A204.1 (cell line): Measurements from ENCODE around the gene RPRD2.
"Not testable (repeated sequence)": the region's sequence is repeated elsewhere in the genome, so short reads cannot be mapped to it uniquely, and the experiment has no call there.

Experiments used
- FAIRE-seq: peaks from 2 replicates; lab custom pipeline; 2012; peaks lifted over from hg19 to GRCh38; lab: Jason Lieb, UNC

Gene RPRD2

GRCh38 chr1:150363426-150364230 lies at the start of gene RPRD2:
Gene RPRD2, plus strand, starts transcription at chr1:150364147. Its CDS starts 568 bp downstream, at chr1:150364715.
- FAIRE-seq: peak; percentile 98

GRCh38 chr1:150314691-150315090 lies 49.3 kb upstream of the RPRD2 start:
- not testable (repeated sequence) for FAIRE-seq

- FAIRE-seq: no peak
Measured at GRCh38 chr1:150320667-150320978, 43.3 kb upstream of the RPRD2 start.

GRCh38 chr1:150321826-150322166 lies 42.2 kb upstream of the RPRD2 start:
- FAIRE-seq: no peak

GRCh38 chr1:150322310-150322709 lies 41.6 kb upstream of the RPRD2 start:
- no peak for FAIRE-seq

- FAIRE-seq: no peak
Measured at GRCh38 chr1:150332651-150333290, 31.2 kb upstream of the RPRD2 start.

GRCh38 chr1:150346316-150346715 lies 17.6 kb upstream of the RPRD2 start:
- FAIRE-seq: no peak

GRCh38 chr1:150352866-150353265 lies 11.1 kb upstream of the RPRD2 start:
- FAIRE-seq: no peak

- FAIRE-seq: no peak
Measured at GRCh38 chr1:150362721-150363425, 1.1 kb upstream of the RPRD2 start.

GRCh38 chr1:150364231-150365003 lies 470 bp downstream of the RPRD2 start:
- no peak for FAIRE-seq

- FAIRE-seq: no peak
Measured at GRCh38 chr1:150365941-150366340, 2.0 kb downstream of the RPRD2 start.

GRCh38 chr1:150366416-150367296 lies 2.7 kb downstream of the RPRD2 start:
- FAIRE-seq: no peak

GRCh38 chr1:150371110-150371509 lies 7.2 kb downstream of the RPRD2 start:
- no peak for FAIRE-seq

- FAIRE-seq: no peak
Measured at GRCh38 chr1:150372580-150372979, 8.6 kb downstream of the RPRD2 start.

- FAIRE-seq: no peak
Measured at GRCh38 chr1:150376110-150376509, 12.2 kb downstream of the RPRD2 start.

GRCh38 chr1:150383631-150384324 lies 19.8 kb downstream of the RPRD2 start:
- FAIRE-seq: no peak

- FAIRE-seq: no peak
Measured at GRCh38 chr1:150385537-150386445, 21.8 kb downstream of the RPRD2 start.

- no peak for FAIRE-seq
Measured at GRCh38 chr1:150386592-150386991, 22.6 kb downstream of the RPRD2 start.

- FAIRE-seq: no peak
Measured at GRCh38 chr1:150387200-150387599, 23.3 kb downstream of the RPRD2 start.

GRCh38 chr1:150388241-150388640 lies 24.3 kb downstream of the RPRD2 start:
- no peak for FAIRE-seq
